CD8-positive, alpha-beta memory T cell (primary cell): ENCODE measurements around the gene CADM2. TPM values are rescaled to one million over a fixed set of nuclear protein-coding genes. Genes with fewer than 3 reads are reported as not detected.
"Not testable (repeated sequence)": the region's sequence is repeated elsewhere in the genome, so short reads cannot be mapped to it uniquely, and the experiment has no call there.

ENCODE experiments used
- CTCF ChIA-PET: fragments of 350-600 bp; sonication (Branson Sonifier 250); formaldehyde crosslinking; loops from one replicate; lab custom pipeline; 2021; ENCODE audit warnings: antibody characterized with exemption; lab: Charles Lee
- POLR2A ChIA-PET: fragments of 350-600 bp; sonication (Branson Sonifier 250); formaldehyde crosslinking; loops from one replicate; lab custom pipeline; 2021; ENCODE audit warnings: antibody characterized with exemption; lab: Charles Lee
- DNase-seq, 5 donors: peaks; one replicate each; pipeline versions ENCODE4 v3.0.0 to v3.0.0-alpha.2; 2020 to 2022; ENCODE audit warnings: mixed read lengths in 1 of 5
- H3K27ac ChIP-seq: one replicate; pipeline ENCODE4 v1.7.0; 2013; ENCODE audit warnings: low read depth, mild to moderate bottlenecking, low read length, moderate library complexity
- H3K27me3 ChIP-seq: 2 replicates; pipeline ENCODE4 v1.7.0; 2013; ENCODE audit warnings: low read length, mild to moderate bottlenecking; ENCODE audit not compliant: insufficient read depth, poor library complexity, severe bottlenecking
- H3K36me3 ChIP-seq: 2 replicates; pipeline ENCODE4 v1.7.0; 2013; ENCODE audit warnings: mild to moderate bottlenecking, low read length, moderate library complexity; ENCODE audit not compliant: insufficient read depth
- H3K4me1 ChIP-seq: 2 replicates; pipeline ENCODE4 v1.7.0; 2013; ENCODE audit warnings: mild to moderate bottlenecking, low read length, moderate library complexity; ENCODE audit not compliant: insufficient read depth
- H3K4me3 ChIP-seq: 2 replicates; pipeline ENCODE4 v1.7.0; 2013; ENCODE audit warnings: mild to moderate bottlenecking, low read length
- H3K9me3 ChIP-seq: 2 replicates; pipeline ENCODE4 v1.7.0; 2013; ENCODE audit warnings: mild to moderate bottlenecking, low read length
- H3K27ac Mint-ChIP-seq, 8 donors: one replicate each; pipeline ENCODE4 v1.8.0; 2020 to 2021; ENCODE audit warnings: mixed read lengths in 8 of 8, mild to moderate bottlenecking in 6 of 8, inconsistent platforms in 3 of 8, moderate library complexity in 3 of 8
- H3K27me3 Mint-ChIP-seq, 2 donors: one replicate each; pipeline ENCODE4 v1.8.0; 2020 to 2021; ENCODE audit warnings: mixed read lengths in 2 of 2, mild to moderate bottlenecking in 1 of 2, moderate library complexity in 1 of 2
- H3K36me3 Mint-ChIP-seq, 3 donors: one replicate each; pipeline ENCODE4 v1.8.0; 2020 to 2021; ENCODE audit warnings: mixed read lengths in 3 of 3, inconsistent platforms in 1 of 3, mild to moderate bottlenecking in 1 of 3
- H3K4me1 Mint-ChIP-seq, 3 donors: one replicate each; pipeline ENCODE4 v1.8.0; 2020 to 2021; ENCODE audit warnings: mixed read lengths in 3 of 3, inconsistent platforms in 1 of 3, mild to moderate bottlenecking in 1 of 3
- H3K4me3 Mint-ChIP-seq, 7 donors: one replicate each; pipeline ENCODE4 v1.8.0; 2020 to 2021; ENCODE audit warnings: mixed read lengths in 7 of 7, mild to moderate bottlenecking in 6 of 7, moderate library complexity in 4 of 7, inconsistent platforms in 2 of 7
- H3K9me3 Mint-ChIP-seq, 5 donors: one replicate each; pipeline ENCODE4 v1.8.0; 2020 to 2022; ENCODE audit warnings: mixed read lengths in 5 of 5, mild to moderate bottlenecking in 3 of 5, moderate library complexity in 2 of 5, inconsistent platforms in 1 of 5
- polyA plus RNA-seq: library from polyadenylated mRNA; unstranded; fragments of 300-500 nt; fragmentation: Illumina TruSeq; gene quantifications from one replicate; pipeline ENCODE4 v1.2.3, GENCODE V29; 2021
- total RNA-seq, 2 experiments: library from RNA; stranded (reverse); gene quantifications; one replicate each; pipeline ENCODE4 v1.2.3, GENCODE V29; 2021

The CADM2 gene
- total and polyA plus RNA-seq, 3 experiments from 2014 or later: 0.22 to 0.27 TPM; not detected in 1

DNA sequence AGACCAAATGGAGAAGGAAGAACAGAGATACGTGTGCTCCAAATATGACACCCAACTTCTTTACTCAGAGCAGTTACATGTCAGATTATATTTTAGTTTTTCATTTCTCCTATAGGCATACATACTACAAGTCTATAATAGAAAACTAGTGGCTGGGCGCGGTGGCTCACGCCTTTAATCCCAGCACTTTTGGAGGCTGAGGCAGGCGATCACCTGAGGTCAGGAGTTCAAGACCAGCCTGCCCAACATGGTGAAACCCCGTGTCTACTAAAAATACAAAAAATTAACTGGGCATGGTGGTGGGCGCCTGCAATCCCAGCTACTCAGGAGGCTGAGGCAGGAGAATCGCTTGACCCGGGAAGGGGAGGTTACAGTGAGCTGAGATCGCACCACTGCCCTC lies 1030.8 kb downstream of the CADM2 start:
- H3K27me3 ChIP-seq, H3K9me3 ChIP-seq, H3K27me3 Mint-ChIP-seq, POLR2A ChIA-PET, H3K36me3 Mint-ChIP-seq, H3K27ac ChIP-seq, H3K36me3 ChIP-seq, H3K4me1 ChIP-seq, DNase-seq, CTCF ChIA-PET, H3K4me1 Mint-ChIP-seq, H3K4me3 Mint-ChIP-seq, H3K4me3 ChIP-seq, H3K27ac Mint-ChIP-seq: not testable (repeated sequence)
- peaks cover under 1 to 12% (median 7%) of the 10 kb centered on the region in 5 donors for H3K9me3 Mint-ChIP-seq

DNA sequence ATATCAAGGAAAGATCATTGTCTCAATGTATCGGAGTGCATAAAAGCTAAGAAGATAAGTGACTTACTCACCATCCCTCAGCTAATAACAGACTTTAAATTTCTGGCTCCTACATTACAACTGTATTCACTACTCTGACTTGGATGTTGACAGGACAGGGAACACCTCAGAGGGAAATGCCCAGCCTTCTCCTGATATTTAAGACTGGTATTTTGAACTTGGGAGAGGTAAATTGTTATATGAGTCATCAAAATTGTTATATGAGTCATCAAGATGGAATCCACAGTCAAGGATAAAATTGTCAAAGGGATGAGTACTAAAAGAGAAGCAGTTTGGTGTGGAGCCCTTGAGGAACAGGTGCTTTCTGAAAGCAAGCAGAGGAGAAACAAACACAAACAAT lies 1070.8 kb downstream of the CADM2 start:
- POLR2A ChIA-PET: no interaction called here
- Mint-ChIP-seq H3K4me1 (no peaks in the 10 kb centered on the region), H3K4me3 (no peak overlapping the region)

DNA sequence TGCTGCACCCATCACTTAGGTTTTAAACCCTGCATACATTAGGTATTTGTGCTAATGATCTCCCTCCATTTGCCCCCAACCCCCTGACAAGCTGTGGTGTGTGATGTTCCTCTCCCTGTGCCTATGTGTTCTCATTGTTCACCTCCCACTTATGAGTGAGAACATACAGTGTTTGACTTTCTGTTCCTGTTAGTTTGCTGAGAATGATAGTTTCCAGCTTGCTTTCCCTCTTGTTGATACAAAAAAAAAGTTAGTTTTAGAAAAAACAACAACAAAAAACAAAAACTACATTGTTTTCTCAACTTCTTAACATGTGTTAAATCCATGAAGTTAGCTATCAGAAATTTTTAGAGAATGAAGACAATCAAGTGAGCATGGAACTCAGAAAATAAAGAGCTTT lies 1079.1 kb downstream of the CADM2 start:
- Mint-ChIP-seq H3K4me1 (no peaks in the 10 kb centered on the region), H3K4me3 (no peak overlapping the region), H3K27ac (no peak overlapping the region), H3K36me3 (no peaks in the 10 kb centered on the region), H3K9me3 (peaks cover 10 to 26% (median 16%) of the 10 kb centered on the region in 5 donors), H3K27me3 (peaks cover 0 to under 1% of the 10 kb centered on the region in 2 donors)
- CTCF ChIA-PET: no interaction called here
- no peak for DNase-seq
- no peaks in the 10 kb centered on the region for H3K36me3 ChIP-seq
- H3K27me3 ChIP-seq: no peaks in the 10 kb centered on the region
- no peak overlapping the region for H3K27ac ChIP-seq
- no peaks in the 10 kb centered on the region for H3K4me1 ChIP-seq
- no peaks in the 10 kb centered on the region for H3K9me3 ChIP-seq
- H3K4me3 ChIP-seq: no peak overlapping the region
- POLR2A ChIA-PET: no interaction called here

More for the DNA sequence above, 1070.8 kb downstream of the CADM2 start:
- Mint-ChIP-seq H3K9me3 (peaks cover 2 to 33% (median 7%) of the 10 kb centered on the region in 5 donors), H3K27me3 (no peaks in the 10 kb centered on the region), H3K36me3 (no peaks in the 10 kb centered on the region), H3K27ac (no peak overlapping the region)
- Histone ChIP-seq H3K27me3 (no peaks in the 10 kb centered on the region), H3K4me1 (no peaks in the 10 kb centered on the region), H3K9me3 (no peaks in the 10 kb centered on the region), H3K36me3 (no peaks in the 10 kb centered on the region), H3K27ac (no peak overlapping the region), H3K4me3 (no peak overlapping the region)
- CTCF ChIA-PET: no interaction called here
- no peak for DNase-seq

DNA sequence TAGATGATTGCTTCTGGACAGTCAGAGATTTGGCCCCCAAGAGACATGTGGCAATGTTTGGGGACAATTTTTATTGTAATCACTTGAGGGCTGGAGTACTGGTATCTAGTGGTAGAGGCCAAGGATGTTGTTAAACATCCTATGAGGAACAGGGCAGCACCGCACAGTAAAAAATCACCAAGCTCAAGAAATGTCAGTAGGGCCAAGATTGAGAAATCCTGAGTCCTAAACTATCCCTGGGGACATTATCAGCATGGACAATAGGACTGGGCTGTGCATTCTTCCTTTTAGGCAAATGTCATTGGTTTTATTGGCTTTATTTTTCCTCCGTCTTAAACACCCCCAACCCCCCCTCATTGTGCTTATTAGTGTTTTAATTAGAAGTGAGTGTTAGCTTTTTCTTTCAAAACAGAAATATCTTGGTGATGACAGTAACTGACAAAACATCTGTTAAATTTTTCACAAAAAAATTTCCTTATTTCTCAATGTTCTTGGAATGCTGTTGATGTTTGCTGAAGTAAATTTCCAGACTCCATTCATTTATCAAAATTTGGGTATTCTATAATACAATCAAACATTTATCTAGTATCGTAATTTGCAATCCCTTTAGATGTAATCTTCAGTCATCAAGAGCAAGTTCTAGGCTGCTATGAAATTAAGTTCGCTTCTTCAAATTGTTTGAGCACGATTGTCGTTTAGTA lies 1087.8 kb downstream of the CADM2 start:
- no peak overlapping the region for H3K27ac Mint-ChIP-seq
- H3K9me3 Mint-ChIP-seq: peaks cover 6 to 30% (median 17%) of the 10 kb centered on the region in 5 donors
- no peaks in the 10 kb centered on the region for H3K4me1 Mint-ChIP-seq
- no peak overlapping the region for H3K4me3 Mint-ChIP-seq
- H3K36me3 Mint-ChIP-seq: no peaks in the 10 kb centered on the region
- no peak overlapping the region for H3K4me3 ChIP-seq
- CTCF ChIA-PET: no interaction called here
- no peak overlapping the region for H3K27ac ChIP-seq
- H3K4me1 ChIP-seq: no peaks in the 10 kb centered on the region
- no peak for DNase-seq
- H3K27me3 Mint-ChIP-seq: peaks cover 0 to 3% of the 10 kb centered on the region in 2 donors
- H3K9me3 ChIP-seq: no peaks in the 10 kb centered on the region
- no peaks in the 10 kb centered on the region for H3K36me3 ChIP-seq
- H3K27me3 ChIP-seq: no peaks in the 10 kb centered on the region
- POLR2A ChIA-PET: no interaction called here

DNA sequence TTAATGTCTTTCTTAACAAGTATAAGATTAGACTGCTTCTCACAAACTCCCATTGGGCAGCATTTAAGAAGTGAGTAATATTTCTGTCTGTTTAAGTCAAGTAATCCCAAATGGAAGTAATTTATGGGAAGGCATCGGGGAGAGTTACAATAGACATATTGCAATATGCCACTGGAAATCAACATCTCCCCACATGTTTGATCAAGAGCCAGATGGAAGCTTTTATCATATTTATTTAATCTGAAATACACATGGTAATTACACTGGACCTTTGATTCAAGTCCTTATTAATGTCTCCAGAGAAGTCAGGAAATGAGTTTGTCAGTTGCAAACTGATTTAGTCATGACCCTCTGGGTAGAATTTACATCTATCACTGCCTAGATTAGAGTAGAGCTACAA lies 1088.4 kb downstream of the CADM2 start:
- CTCF ChIA-PET: no interaction called here
- H3K36me3 Mint-ChIP-seq: no peaks in the 10 kb centered on the region
- no peaks in the 10 kb centered on the region for H3K4me1 Mint-ChIP-seq
- no peak overlapping the region for H3K27ac Mint-ChIP-seq
- POLR2A ChIA-PET: no interaction called here
- Histone ChIP-seq H3K4me1 (no peaks in the 10 kb centered on the region), H3K4me3 (no peak overlapping the region), H3K27me3 (no peaks in the 10 kb centered on the region), H3K36me3 (no peaks in the 10 kb centered on the region), H3K27ac (no peak overlapping the region), H3K9me3 (no peaks in the 10 kb centered on the region)
- peaks cover 3 to 26% (median 13%) of the 10 kb centered on the region in 5 donors for H3K9me3 Mint-ChIP-seq
- peaks cover 0 to 3% of the 10 kb centered on the region in 2 donors for H3K27me3 Mint-ChIP-seq
- no peak for DNase-seq
- H3K4me3 Mint-ChIP-seq: no peak overlapping the region

DNA sequence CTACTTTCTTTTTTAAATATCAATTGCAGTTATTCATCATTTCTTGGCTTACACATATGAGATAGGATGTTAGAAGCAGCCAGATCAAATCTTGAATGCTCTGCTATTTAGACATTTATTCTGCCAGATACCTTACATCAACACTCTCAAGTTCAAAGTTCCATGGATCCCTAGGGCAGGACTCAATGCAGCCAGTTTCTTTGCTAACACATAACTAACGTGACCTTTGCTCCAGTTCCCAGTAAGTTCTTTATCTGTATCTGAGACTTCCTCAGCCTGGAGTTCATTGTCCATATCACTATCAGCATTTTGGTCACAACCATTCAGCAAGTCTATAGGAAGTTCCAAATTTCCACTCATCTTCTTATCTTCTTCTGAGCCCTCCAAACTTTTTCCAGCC lies 1092.3 kb downstream of the CADM2 start:
- no peak overlapping the region for H3K27ac ChIP-seq
- H3K4me3 Mint-ChIP-seq: no peak overlapping the region

DNA sequence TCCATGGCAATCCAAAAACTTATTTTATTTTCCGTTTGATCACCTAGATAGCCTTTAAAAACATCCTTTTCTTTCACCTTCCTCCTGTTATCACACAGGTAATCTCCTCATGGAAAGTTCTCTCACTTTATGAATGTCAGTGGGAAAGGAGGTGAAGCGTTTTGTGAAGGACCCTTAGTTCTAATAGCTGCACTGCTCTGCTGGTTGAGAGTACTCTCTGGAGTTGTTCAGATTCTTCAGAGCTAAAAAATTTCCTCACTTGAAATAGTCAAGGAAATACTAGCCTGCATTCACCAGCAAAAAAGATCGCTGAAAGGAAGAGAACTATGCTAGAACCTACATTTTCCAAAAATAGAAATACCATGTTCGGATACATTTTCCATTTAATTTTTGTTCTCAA lies 1097.2 kb downstream of the CADM2 start:
- Mint-ChIP-seq H3K27ac (no peak overlapping the region), H3K4me1 (no peaks in the 10 kb centered on the region), H3K36me3 (no peaks in the 10 kb centered on the region), H3K9me3 (peaks cover 0 to 14% (median 10%) of the 10 kb centered on the region in 5 donors), H3K27me3 (no peaks in the 10 kb centered on the region), H3K4me3 (no peak overlapping the region)
- H3K36me3 ChIP-seq: no peaks in the 10 kb centered on the region
- H3K9me3 ChIP-seq: no peaks in the 10 kb centered on the region
- no peak overlapping the region for H3K27ac ChIP-seq
- POLR2A ChIA-PET: no interaction called here
- DNase-seq: no peak
- H3K27me3 ChIP-seq: no peaks in the 10 kb centered on the region
- CTCF ChIA-PET: no interaction called here
- H3K4me3 ChIP-seq: no peak overlapping the region
- H3K4me1 ChIP-seq: no peaks in the 10 kb centered on the region

More for the DNA sequence above, 1092.3 kb downstream of the CADM2 start:
- Mint-ChIP-seq H3K4me1 (no peaks in the 10 kb centered on the region), H3K27me3 (peaks cover 0 to 2% of the 10 kb centered on the region in 2 donors), H3K27ac (no peak overlapping the region), H3K9me3 (peaks cover 3 to 18% (median 7%) of the 10 kb centered on the region in 5 donors), H3K36me3 (no peaks in the 10 kb centered on the region)
- H3K9me3 ChIP-seq: no peaks in the 10 kb centered on the region
- H3K4me3 ChIP-seq: no peak overlapping the region
- POLR2A ChIA-PET: no interaction called here
- no peak for DNase-seq
- CTCF ChIA-PET: no interaction called here
- H3K36me3 ChIP-seq: no peaks in the 10 kb centered on the region
- H3K4me1 ChIP-seq: no peaks in the 10 kb centered on the region
- H3K27me3 ChIP-seq: no peaks in the 10 kb centered on the region

DNA sequence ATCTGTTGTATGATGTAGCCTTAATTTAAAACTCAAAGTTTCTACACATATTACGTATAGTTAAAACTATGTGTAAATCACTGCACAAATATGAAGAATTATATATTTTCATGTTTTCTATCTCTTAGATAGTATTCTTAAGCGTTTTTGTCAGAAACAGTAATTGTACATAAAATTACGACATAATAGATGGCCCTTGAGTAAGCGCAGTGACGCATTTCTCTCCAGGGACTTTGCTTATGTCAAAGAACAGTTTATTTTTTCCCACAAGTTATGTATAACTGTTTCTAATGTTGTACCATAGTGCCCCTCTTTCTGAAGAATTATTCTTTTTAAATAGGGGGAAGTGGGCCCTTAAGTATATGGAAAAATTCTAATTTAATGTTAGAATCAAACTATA lies 1098.2 kb downstream of the CADM2 start:
- Mint-ChIP-seq H3K9me3 (peaks cover 0 to 11% (median 9%) of the 10 kb centered on the region in 5 donors), H3K27ac (no peak overlapping the region), H3K4me1 (no peaks in the 10 kb centered on the region), H3K27me3 (no peaks in the 10 kb centered on the region), H3K36me3 (no peaks in the 10 kb centered on the region), H3K4me3 (no peak overlapping the region)
- Histone ChIP-seq H3K9me3 (no peaks in the 10 kb centered on the region), H3K4me1 (no peaks in the 10 kb centered on the region), H3K27ac (no peak overlapping the region), H3K36me3 (no peaks in the 10 kb centered on the region), H3K27me3 (no peaks in the 10 kb centered on the region), H3K4me3 (no peak overlapping the region)
- ChIA-PET POLR2A (no interaction called here), CTCF (no interaction called here)
- DNase-seq: no peak
